ENCODE results near the gene MTMR3. TPM values are rescaled to one million over a fixed set of nuclear protein-coding genes. Genes with fewer than 3 reads are reported as not detected.

MTMR3 gene
- total and polyA plus RNA-seq, 4 donors: 13.6 to 86.0 (median 41.3) TPM

- peak in 1 of 3 donors; percentile 45 for DNase-seq
- Histone ChIP-seq H3K9ac (ENCODE audit: insufficient read depth in 1 of 2, low read length in 2 of 2) (no peak overlapping the region), H3K36me3 (ENCODE audit: control insufficient read depth in 4 of 4, insufficient read depth in 4 of 4, low read length in 4 of 4) (no peaks in the 10 kb centered on the region), H3K4me1 (ENCODE audit: control insufficient read depth in 5 of 5, insufficient read depth in 5 of 5, low read length in 5 of 5) (peaks cover 0 to 11% (median 6%) of the 10 kb centered on the region in 5 donors), H3K9me3 (ENCODE audit: control insufficient read depth in 4 of 4, insufficient read depth in 3 of 4, low read length in 3 of 4) (no peaks in the 10 kb centered on the region), H3K27me3 (ENCODE audit: control insufficient read depth in 3 of 3, insufficient read depth in 3 of 3, low read length in 2 of 3) (no peaks in the 10 kb centered on the region), H3K4me3 (no peak overlapping the region), H3K27ac (ENCODE audit: low read depth in 1 of 2, low read length in 1 of 2) (no peak overlapping the region)
- 60 to 75% methylated on average over 4 of the region's 4 CpGs for WGBS, 2 donors
- TF ChIP-seq, protein P1, sequence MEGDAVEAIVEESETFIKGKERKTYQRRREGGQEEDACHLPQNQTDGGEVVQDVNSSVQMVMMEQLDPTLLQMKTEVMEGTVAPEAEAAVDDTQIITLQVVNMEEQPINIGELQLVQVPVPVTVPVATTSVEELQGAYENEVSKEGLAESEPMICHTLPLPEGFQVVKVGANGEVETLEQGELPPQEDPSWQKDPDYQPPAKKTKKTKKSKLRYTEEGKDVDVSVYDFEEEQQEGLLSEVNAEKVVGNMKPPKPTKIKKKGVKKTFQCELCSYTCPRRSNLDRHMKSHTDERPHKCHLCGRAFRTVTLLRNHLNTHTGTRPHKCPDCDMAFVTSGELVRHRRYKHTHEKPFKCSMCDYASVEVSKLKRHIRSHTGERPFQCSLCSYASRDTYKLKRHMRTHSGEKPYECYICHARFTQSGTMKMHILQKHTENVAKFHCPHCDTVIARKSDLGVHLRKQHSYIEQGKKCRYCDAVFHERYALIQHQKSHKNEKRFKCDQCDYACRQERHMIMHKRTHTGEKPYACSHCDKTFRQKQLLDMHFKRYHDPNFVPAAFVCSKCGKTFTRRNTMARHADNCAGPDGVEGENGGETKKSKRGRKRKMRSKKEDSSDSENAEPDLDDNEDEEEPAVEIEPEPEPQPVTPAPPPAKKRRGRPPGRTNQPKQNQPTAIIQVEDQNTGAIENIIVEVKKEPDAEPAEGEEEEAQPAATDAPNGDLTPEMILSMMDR (IDR thresholded peaks at IDR 0.05; ENCODE audit: control extremely low read depth, extremely low read depth): no peak
- ATAC-seq (ENCODE audit: insufficient read depth, low FRiP score): no peak
Measured at GRCh38 chr22:29947410-29948384, 64.7 kb downstream of the MTMR3 start.

DNA sequence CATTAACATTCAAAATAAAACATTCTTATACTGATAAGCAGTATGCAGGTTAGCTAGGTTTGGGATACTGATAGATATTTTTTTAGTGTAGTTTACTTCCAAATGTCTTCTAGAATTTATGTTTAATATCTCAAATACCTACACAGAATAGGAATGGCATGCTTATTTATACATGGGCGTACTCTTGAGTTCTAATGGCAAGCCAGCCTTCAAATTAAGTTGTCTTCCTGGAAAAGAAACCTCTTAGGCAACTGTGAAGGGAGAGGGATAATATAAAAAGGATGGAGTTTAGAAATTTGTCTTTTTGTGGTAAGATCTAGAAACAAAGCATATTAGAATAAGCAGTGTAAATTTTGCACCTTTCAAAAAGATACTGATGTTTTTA lies 65.4 kb downstream of the MTMR3 start:
- no peak for DNase-seq
- peaks cover 0 to 11% (median 6%) of the 10 kb centered on the region in 5 donors for H3K4me1 ChIP-seq (ENCODE audit: control insufficient read depth in 5 of 5, insufficient read depth in 5 of 5, low read length in 5 of 5)
- TF ChIP-seq, protein P1 (IDR thresholded peaks at IDR 0.05; ENCODE audit: control extremely low read depth, extremely low read depth): no peak
- no peak for ATAC-seq (ENCODE audit: insufficient read depth, low FRiP score)
- H3K9ac ChIP-seq (ENCODE audit: insufficient read depth in 1 of 2, low read length in 2 of 2): no peak overlapping the region
- WGBS, 2 donors: 51 to 78% methylated on average over 1 of the region's 1 CpG
- H3K36me3 ChIP-seq (ENCODE audit: control insufficient read depth in 4 of 4, insufficient read depth in 4 of 4, low read length in 4 of 4): no peaks in the 10 kb centered on the region
- no peaks in the 10 kb centered on the region for H3K27me3 ChIP-seq (ENCODE audit: control insufficient read depth in 3 of 3, insufficient read depth in 3 of 3, low read length in 2 of 3)
- no peaks in the 10 kb centered on the region for H3K9me3 ChIP-seq (ENCODE audit: control insufficient read depth in 4 of 4, insufficient read depth in 3 of 4, low read length in 3 of 4)
- H3K27ac ChIP-seq (ENCODE audit: low read depth in 1 of 2, low read length in 1 of 2): no peak overlapping the region
- no peak overlapping the region for H3K4me3 ChIP-seq

- Histone ChIP-seq H3K4me3 (no peak overlapping the region), H3K9me3 (ENCODE audit: control insufficient read depth in 4 of 4, insufficient read depth in 3 of 4, low read length in 3 of 4) (no peaks in the 10 kb centered on the region), H3K36me3 (ENCODE audit: control insufficient read depth in 4 of 4, insufficient read depth in 4 of 4, low read length in 4 of 4) (no peaks in the 10 kb centered on the region), H3K9ac (ENCODE audit: insufficient read depth in 1 of 2, low read length in 2 of 2) (no peak overlapping the region), H3K27ac (ENCODE audit: low read depth in 1 of 2, low read length in 1 of 2) (no peak overlapping the region), H3K4me1 (ENCODE audit: control insufficient read depth in 5 of 5, insufficient read depth in 5 of 5, low read length in 5 of 5) (peaks cover 0 to 9% (median 6%) of the 10 kb centered on the region in 5 donors), H3K27me3 (ENCODE audit: control insufficient read depth in 3 of 3, insufficient read depth in 3 of 3, low read length in 2 of 3) (no peaks in the 10 kb centered on the region)
- 86 to 92% methylated on average over 3 of the region's 3 CpGs for WGBS, 2 donors
- DNase-seq: no peak
- TF ChIP-seq, protein P1 (IDR thresholded peaks at IDR 0.05; ENCODE audit: control extremely low read depth, extremely low read depth): no peak
- no peak for ATAC-seq (ENCODE audit: insufficient read depth, low FRiP score)
Measured at GRCh38 chr22:29949872-29950271, 66.9 kb downstream of the MTMR3 start.
